GM12878 (cell line): Measurements from ENCODE around the gene SULT1A1. TPM values are rescaled to one million over a fixed set of nuclear protein-coding genes. Genes with fewer than 3 reads are reported as not detected.
"Not testable (repeated sequence)": the region's sequence is repeated elsewhere in the genome, so short reads cannot be mapped to it uniquely, and the experiment has no call there.

ENCODE experiments used
- ATAC-seq: fragments of 200-7000 bp; cut with Tn5 transposase; 3 replicates; pipeline ENCODE4 v1.9.1; 2020; ENCODE audit warnings: mild to moderate bottlenecking, moderate library complexity
- BruUV-seq: library from RNA; stranded (reverse); fragments of 400-500 nt; replicated peaks from 2 replicates; lab custom pipeline; 2021; lab: Mats Ljungman, UMichigan
- CTCF ChIA-PET: fragments of 300-600 bp; sonication (Branson Sonifier 250); formaldehyde crosslinking; extraction: SDS; loops from one replicate; lab custom pipeline; 2021; ENCODE audit warnings: inconsistent platforms; lab: Yijun Ruan, JAX
- POLR2A ChIA-PET: fragments of 350-600 bp; formaldehyde crosslinking; extraction: SDS; loops from one replicate; lab custom pipeline; 2021; ENCODE audit warnings: inconsistent platforms; lab: Charles Lee
- RAD21 ChIA-PET: fragments of 300-600 bp; sonication (Branson Sonifier 250); formaldehyde crosslinking; loops from one replicate; lab custom pipeline; 2023; ENCODE audit warnings: antibody characterized with exemption; ENCODE audit not compliant: unreplicated experiment; lab: Charles Lee
- SMC1A ChIA-PET: fragments of 300-600 bp; sonication (Branson Sonifier 250); formaldehyde crosslinking; loops from one replicate; lab custom pipeline; 2023; ENCODE audit not compliant: unreplicated experiment, uncharacterized antibody; lab: Charles Lee
- DNase-seq: peaks from one replicate; pipeline ENCODE4 v3.0.0-alpha.2; 2011; ENCODE audit warnings: low read depth, low spot score
- FAIRE-seq: peaks from 3 replicates; lab custom pipeline; 2011; peaks lifted over from hg19 to GRCh38; lab: Jason Lieb, UNC
- H2AFZ ChIP-seq: 2 replicates; pipeline ENCODE4 v1.6.0; 2011; ENCODE audit warnings: low read depth, low read length, control low read depth; ENCODE audit not compliant: control insufficient read depth
- H3K27ac ChIP-seq: 2 replicates; pipeline ENCODE4 v1.5.1; 2011; ENCODE audit warnings: control low read depth; ENCODE audit not compliant: control insufficient read depth, insufficient read depth
- H3K27me3 ChIP-seq, 2 experiments: replicated peaks in 1 of 2; 2 replicates each; pipeline versions ENCODE4 v1.6.0 to v1.6.1; 2011; ENCODE audit warnings: low read length in 1 of 2; ENCODE audit not compliant: control insufficient read depth in 2 of 2, insufficient read depth in 2 of 2
- H3K36me3 ChIP-seq, 2 experiments: 2 replicates each; pipeline ENCODE4 v1.5.1; 2011; ENCODE audit warnings: low read length in 1 of 2; ENCODE audit not compliant: control insufficient read depth in 2 of 2, insufficient read depth in 2 of 2
- H3K4me1 ChIP-seq: 2 replicates; pipeline ENCODE4 v1.6.1; 2011; ENCODE audit warnings: mild to moderate bottlenecking, low read length, moderate library complexity, mixed read lengths; ENCODE audit not compliant: control insufficient read depth, insufficient read depth
- H3K4me2 ChIP-seq: 2 replicates; pipeline ENCODE4 v1.6.0; 2011; ENCODE audit warnings: control low read depth; ENCODE audit not compliant: control insufficient read depth, insufficient read depth
- H3K4me3 ChIP-seq: fragments of 200-600 bp; sonication (generic); 2 replicates; pipeline ENCODE4 v1.5.1; 2016
- H3K79me2 ChIP-seq: 2 replicates; pipeline ENCODE4 v1.6.0; 2011; ENCODE audit warnings: low read length; ENCODE audit not compliant: control insufficient read depth, insufficient read depth
- H3K9ac ChIP-seq: 2 replicates; pipeline ENCODE4 v1.8.0; 2011; ENCODE audit warnings: low read length, control low read depth, mixed read lengths; ENCODE audit not compliant: control insufficient read depth, insufficient read depth
- H3K9me3 ChIP-seq: replicated peaks from 3 replicates; pipeline ENCODE4 v1.5.1; 2011; ENCODE audit warnings: mild to moderate bottlenecking, low read length; ENCODE audit not compliant: control insufficient read depth, insufficient read depth
- H4K20me1 ChIP-seq: 2 replicates; pipeline ENCODE4 v1.6.0; 2011; ENCODE audit not compliant: control insufficient read depth, insufficient read depth
- CEBPB ChIP-seq, 2 experiments: fragments of 150-350 bp in 1 of 2; IDR thresholded peaks; 2 replicates each; pipeline ENCODE4 v1.6.1; 2012 to 2014; ENCODE audit warnings: low read depth in 2 of 2, low read length in 2 of 2, borderline replicate concordance in 1 of 2, inconsistent platforms in 1 of 2
- ESRRA ChIP-seq: IDR thresholded peaks from 2 replicates; pipeline ENCODE4 v1.6.1; 2012; ENCODE audit warnings: mild to moderate bottlenecking, low read length, improper control_type of control experiment
- HDAC2 ChIP-seq: fragments of 200-600 bp; sonication (generic); IDR thresholded peaks from 2 replicates; pipeline ENCODE4 v1.6.1; 2017
- NFYA ChIP-seq: IDR thresholded peaks from 2 replicates; pipeline ENCODE4 v1.6.1; 2011; ENCODE audit warnings: low read depth, mild to moderate bottlenecking, low read length, improper control_type of control experiment, borderline replicate concordance
- NR2C2 ChIP-seq: IDR thresholded peaks from 2 replicates; pipeline ENCODE4 v1.6.1; 2011; ENCODE audit warnings: borderline replicate concordance, low read depth; ENCODE audit not compliant: control insufficient read depth, insufficient read length
- PAX8 ChIP-seq: fragments of 450-650 bp; IDR thresholded peaks from 2 replicates; pipeline ENCODE4 v1.6.1; 2017; ENCODE audit warnings: mild to moderate bottlenecking, moderate library complexity
- RAD21 ChIP-seq: IDR thresholded peaks from 2 replicates; pipeline ENCODE4 v1.6.1; 2011; ENCODE audit warnings: mild to moderate bottlenecking, low read depth, low read length, moderate library complexity; ENCODE audit not compliant: insufficient read depth
- SP1 ChIP-seq: IDR thresholded peaks from one replicate; pipeline ENCODE4 v1.6.1; 2011; ENCODE audit warnings: low read depth, low read length
- YBX1 ChIP-seq: fragments of 450-650 bp; IDR thresholded peaks from 2 replicates; pipeline ENCODE4 v1.6.1; 2016; ENCODE audit warnings: antibody characterized with exemption
- ZNF207 ChIP-seq: fragments of 450-650 bp; IDR thresholded peaks from 2 replicates; pipeline ENCODE4 v1.6.1; 2014; ENCODE audit warnings: antibody characterized with exemption, mild to moderate bottlenecking, borderline replicate concordance
- WGBS: methylation state at CpG from one replicate; pipeline ENCODE4 v1.1.6; 2016; ENCODE audit warnings: low lambda C conversion rate; ENCODE audit not compliant: insufficient replicate concordance, insufficient coverage; ENCODE audit errors: missing lambda C conversion rate; 5-methylcytosine and 5-hydroxymethylcytosine counted together
- in situ Hi-C: fragments of 300-500 bp; cut with MboI; formaldehyde crosslinking; loops from 9 replicates; pipeline ENCODE4 v1.14.3; 2018; ENCODE audit warnings: mixed read lengths
- intact Hi-C: fragments of 100-400 bp; cut with micrococcal nuclease; formaldehyde crosslinking; loops from one replicate; pipeline ENCODE4 v1.14.2; 2022; ENCODE audit not compliant: unreplicated experiment
- polyA plus RNA-seq, 11 experiments: library from polyadenylated mRNA; depleted of rRNA in 4 of 11; unstranded in 6 of 11; stranded (reverse) in 5 of 11; fragments of >200 nt; fragmentation: Nextera tagmentation in 4 of 11; fragmentation: Illumina TruSeq in 1 of 11; extraction: Ambion mirVana in 4 of 11; extraction: Trizol in 1 of 11; gene quantifications; 1 replicate in 1 of 11; 2 replicates in 10 of 11; pipeline versions ENCODE4 v1.2.1 to v1.2.3, GENCODE V29; 2011 to 2016; ENCODE audit warnings: inconsistent platforms in 2 of 11, missing spikeins in 2 of 11, low read depth in 1 of 11
- total RNA-seq, 4 experiments: library from RNA; depleted of rRNA in 3 of 4; stranded (reverse); fragments of >200 nt in 3 of 4; fragmentation: Illumina TruSeq in 1 of 4; extraction: Trizol in 1 of 4; gene quantifications; 2 replicates each; pipeline versions ENCODE4 v1.2.1 to v1.2.3, GENCODE V29; 2013 to 2021
- TF ChIP-seq, protein P1 (sequence below): fragments of 450-650 bp; IDR thresholded peaks from 2 replicates; pipeline ENCODE4 v1.6.1; 2016; ENCODE audit warnings: mild to moderate bottlenecking
- TF ChIP-seq, protein P2 (sequence below): fragments of 450-650 bp; IDR thresholded peaks from 2 replicates; pipeline ENCODE4 v1.6.1; 2016; ENCODE audit warnings: mild to moderate bottlenecking
- TF ChIP-seq, protein P3 (sequence below): IDR thresholded peaks from 2 replicates; pipeline ENCODE4 v1.6.1; 2011; ENCODE audit warnings: low read depth, mild to moderate bottlenecking, low read length, moderate library complexity, borderline replicate concordance; ENCODE audit errors: extremely low read depth

The SULT1A1 gene
- total and polyA plus RNA-seq, 10 of the 15 experiments (the other 5 are each of a cell fraction or from before 2014, with no cell fraction given): 0.03 to 1.5 (median 0.76) TPM; not detected in 1

DNA sequence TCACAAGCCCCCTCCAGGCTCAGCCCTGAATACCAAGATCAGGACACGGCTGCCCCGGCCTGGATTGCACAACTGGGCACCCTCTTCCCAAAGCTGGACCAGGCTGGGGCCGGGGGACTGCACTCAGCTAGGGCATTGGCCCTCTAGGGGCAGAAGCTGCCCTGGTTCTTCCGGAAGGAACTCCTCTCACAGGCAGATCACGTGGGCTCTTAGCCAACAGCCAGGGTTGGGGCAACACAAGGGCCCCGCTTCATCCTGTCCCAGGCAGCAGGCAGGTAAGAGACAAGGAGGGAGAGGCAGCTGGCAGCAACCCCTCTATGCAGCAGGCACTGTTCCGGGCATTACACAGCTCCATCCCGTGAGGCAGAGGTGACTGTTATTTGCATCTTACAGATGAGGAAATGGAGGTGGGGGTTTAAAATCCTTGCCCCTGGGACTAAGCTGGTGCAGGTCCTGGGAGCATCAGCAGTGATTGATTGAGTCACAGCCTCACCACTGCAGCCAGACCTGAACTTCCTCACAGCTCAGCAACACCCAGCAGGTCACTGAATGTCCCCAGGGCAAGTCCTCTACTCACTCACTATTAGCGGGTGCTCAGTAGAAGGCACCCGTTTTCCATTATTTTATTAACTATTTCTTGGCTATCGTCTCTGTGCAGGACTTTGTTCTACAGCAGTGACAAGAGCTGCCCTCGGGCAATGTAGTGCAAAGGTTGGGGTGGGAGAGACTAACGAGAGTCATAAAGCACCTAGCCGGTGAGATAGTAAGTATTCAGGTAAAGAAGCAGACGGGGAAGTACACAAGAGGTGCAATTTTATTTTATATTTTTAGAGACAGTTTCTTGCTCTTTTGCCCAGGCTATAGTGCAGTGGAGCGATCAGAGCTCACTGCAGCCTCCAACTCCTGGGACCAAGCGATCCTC, 2.8 kb upstream of the SULT1A1 start:
- no CpG with 5 or more reads among the region's 17 CpGs for WGBS
- H3K4me3 ChIP-seq, H3K36me3 ChIP-seq, H3K4me2 ChIP-seq, H3K27ac ChIP-seq, intact Hi-C loops, H3K27me3 ChIP-seq, H3K4me1 ChIP-seq, in situ Hi-C loops, H3K9me3 ChIP-seq, H3K9ac ChIP-seq, H4K20me1 ChIP-seq, DNase-seq, POLR2A ChIA-PET, SMC1A ChIA-PET, H2AFZ ChIP-seq, CTCF ChIA-PET, RAD21 ChIA-PET, H3K79me2 ChIP-seq, FAIRE-seq, BruUV-seq: not testable (repeated sequence)
- ATAC-seq: peak; percentile 89

GRCh38 chr16:28610595-28611191, 849 bp upstream of the SULT1A1 start:
- Histone ChIP-seq H2AFZ (no peak overlapping the region), H3K9ac (no peak overlapping the region), H4K20me1 (no peaks in the 10 kb centered on the region), H3K36me3 (no peaks in the 10 kb centered on the region), H3K4me2 (no peak overlapping the region), H3K79me2 (no peaks in the 10 kb centered on the region), H3K27ac (no peak overlapping the region), H3K27me3 (no peaks in the 10 kb centered on the region), H3K4me3 (no peak overlapping the region), H3K4me1 (no peaks in the 10 kb centered on the region), H3K9me3 (no peaks in the 10 kb centered on the region)
- SMC1A ChIA-PET: no interaction called here
- POLR2A ChIA-PET: interaction anchor here (0.5 kb wide), 1 partner anchor 127 kb away, joined by 5 read pairs; no protein-coding TSS in a partner anchor
- FAIRE-seq (no peak), ATAC-seq (no peak), DNase-seq (no peak)
- intact Hi-C loops (no loop called here), in situ Hi-C loops (no loop called here)
- CTCF ChIA-PET: no interaction called here
- RAD21 ChIA-PET: no interaction called here
- WGBS: 48% methylated on average over 10 of the region's 10 CpGs
- no TSS peak for BruUV-seq
- TF ChIP-seq HDAC2 (no peak), ZNF207 (no peak), SP1 (no peak), NR2C2 (no peak), RAD21 (no peak), PAX8 (no peak), ESRRA (no peak), CEBPB (IDR thresholded peaks at IDR 0.05; ENCODE audit: borderline replicate concordance in 1 of 2, low read depth in 2 of 2, low read length in 2 of 2) (no peak), YBX1 (no peak), NFYA (no peak)
- TF ChIP-seq, protein P1, sequence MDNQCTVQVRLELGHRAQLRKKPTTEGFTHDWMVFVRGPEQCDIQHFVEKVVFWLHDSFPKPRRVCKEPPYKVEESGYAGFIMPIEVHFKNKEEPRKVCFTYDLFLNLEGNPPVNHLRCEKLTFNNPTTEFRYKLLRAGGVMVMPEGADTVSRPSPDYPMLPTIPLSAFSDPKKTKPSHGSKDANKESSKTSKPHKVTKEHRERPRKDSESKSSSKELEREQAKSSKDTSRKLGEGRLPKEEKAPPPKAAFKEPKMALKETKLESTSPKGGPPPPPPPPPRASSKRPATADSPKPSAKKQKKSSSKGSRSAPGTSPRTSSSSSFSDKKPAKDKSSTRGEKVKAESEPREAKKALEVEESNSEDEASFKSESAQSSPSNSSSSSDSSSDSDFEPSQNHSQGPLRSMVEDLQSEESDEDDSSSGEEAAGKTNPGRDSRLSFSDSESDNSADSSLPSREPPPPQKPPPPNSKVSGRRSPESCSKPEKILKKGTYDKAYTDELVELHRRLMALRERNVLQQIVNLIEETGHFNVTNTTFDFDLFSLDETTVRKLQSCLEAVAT: no peak
- TF ChIP-seq, protein P2, sequence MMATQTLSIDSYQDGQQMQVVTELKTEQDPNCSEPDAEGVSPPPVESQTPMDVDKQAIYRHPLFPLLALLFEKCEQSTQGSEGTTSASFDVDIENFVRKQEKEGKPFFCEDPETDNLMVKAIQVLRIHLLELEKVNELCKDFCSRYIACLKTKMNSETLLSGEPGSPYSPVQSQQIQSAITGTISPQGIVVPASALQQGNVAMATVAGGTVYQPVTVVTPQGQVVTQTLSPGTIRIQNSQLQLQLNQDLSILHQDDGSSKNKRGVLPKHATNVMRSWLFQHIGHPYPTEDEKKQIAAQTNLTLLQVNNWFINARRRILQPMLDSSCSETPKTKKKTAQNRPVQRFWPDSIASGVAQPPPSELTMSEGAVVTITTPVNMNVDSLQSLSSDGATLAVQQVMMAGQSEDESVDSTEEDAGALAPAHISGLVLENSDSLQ: no peak
- TF ChIP-seq, protein P3, sequence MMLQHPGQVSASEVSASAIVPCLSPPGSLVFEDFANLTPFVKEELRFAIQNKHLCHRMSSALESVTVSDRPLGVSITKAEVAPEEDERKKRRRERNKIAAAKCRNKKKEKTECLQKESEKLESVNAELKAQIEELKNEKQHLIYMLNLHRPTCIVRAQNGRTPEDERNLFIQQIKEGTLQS: no peak
